H9 (cell line): Measurements from ENCODE around the gene SLC13A4. TPM values are rescaled to one million over a fixed set of nuclear protein-coding genes. Genes with fewer than 3 reads are reported as not detected.

Experiments used
- DNase-seq: peaks from one replicate; pipeline ENCODE4 v3.0.0-alpha.2; 2017
- H2AFZ ChIP-seq: one replicate; pipeline ENCODE4 v1.6.1; 2013; ENCODE audit warnings: mild to moderate bottlenecking, low read length, control low read depth, moderate library complexity
- H2AK5ac ChIP-seq: 2 replicates; pipeline ENCODE4 v1.6.1; 2013; ENCODE audit warnings: low read length, control low read depth, mixed read lengths; ENCODE audit not compliant: insufficient read length
- H2BK120ac ChIP-seq: one replicate; pipeline ENCODE4 v1.6.1; 2013; ENCODE audit warnings: low read depth, mild to moderate bottlenecking, low read length, control low read depth, inconsistent platforms; ENCODE audit not compliant: poor library complexity, severe bottlenecking
- H2BK12ac ChIP-seq: 2 replicates; pipeline ENCODE4 v1.6.1; 2013; ENCODE audit warnings: low read length, control low read depth, mixed read lengths, low read depth; ENCODE audit not compliant: insufficient read length
- H2BK15ac ChIP-seq: 2 replicates; pipeline ENCODE4 v1.6.1; 2013; ENCODE audit warnings: low read depth, low read length, control low read depth
- H2BK20ac ChIP-seq: one replicate; pipeline ENCODE4 v1.6.1; 2013; ENCODE audit warnings: low read depth, mild to moderate bottlenecking, low read length, control low read depth, inconsistent platforms; ENCODE audit not compliant: poor library complexity, severe bottlenecking
- H2BK5ac ChIP-seq: 2 replicates; pipeline ENCODE4 v1.6.1; 2013; ENCODE audit warnings: low read length, control low read depth, mixed read lengths; ENCODE audit not compliant: insufficient read length
- H3K14ac ChIP-seq: 2 replicates; pipeline ENCODE4 v1.6.1; 2013; ENCODE audit warnings: low read length, control low read depth; ENCODE audit not compliant: insufficient read depth
- H3K18ac ChIP-seq: 2 replicates; pipeline ENCODE4 v1.6.1; 2013; ENCODE audit warnings: low read depth, mild to moderate bottlenecking, mixed read lengths, low read length, control low read depth; ENCODE audit not compliant: insufficient read length
- H3K23ac ChIP-seq: 2 replicates; pipeline ENCODE4 v1.6.1; 2013; ENCODE audit warnings: low read length, control low read depth, mixed read lengths, low read depth; ENCODE audit not compliant: insufficient read length
- H3K23me2 ChIP-seq: 2 replicates; pipeline ENCODE4 v1.6.1; 2013; ENCODE audit warnings: low read depth, mild to moderate bottlenecking, mixed read lengths, low read length, control low read depth; ENCODE audit not compliant: insufficient read length, poor library complexity, severe bottlenecking
- H3K27ac ChIP-seq: 2 replicates; pipeline ENCODE4 v1.5.1; 2013; ENCODE audit warnings: low read length, control low read depth, mixed read lengths, low read depth; ENCODE audit not compliant: insufficient read length
- H3K27me3 ChIP-seq: 2 replicates; pipeline ENCODE4 v1.6.1; 2013; ENCODE audit warnings: low read length, control low read depth, inconsistent platforms; ENCODE audit not compliant: insufficient read depth
- H3K4ac ChIP-seq: 2 replicates; pipeline ENCODE4 v1.6.1; 2013; ENCODE audit warnings: low read depth, mild to moderate bottlenecking, control low read depth, inconsistent platforms, low read length, moderate library complexity
- H3K4me1 ChIP-seq: 2 replicates; pipeline ENCODE4 v1.6.1; 2013; ENCODE audit warnings: low read length, control low read depth, inconsistent platforms; ENCODE audit not compliant: insufficient read depth
- H3K4me2 ChIP-seq: 2 replicates; pipeline ENCODE4 v1.6.1; 2013; ENCODE audit warnings: low read length, control low read depth, mixed read lengths; ENCODE audit not compliant: insufficient read length, insufficient read depth
- H3K56ac ChIP-seq: 2 replicates; pipeline ENCODE4 v1.6.1; 2013; ENCODE audit warnings: low read depth, mild to moderate bottlenecking, mixed read lengths, low read length, control low read depth; ENCODE audit not compliant: insufficient read length
- H3K79me1 ChIP-seq: 2 replicates; pipeline ENCODE4 v1.6.1; 2013; ENCODE audit warnings: low read depth, mild to moderate bottlenecking, moderate library complexity, low read length, control low read depth, inconsistent platforms; ENCODE audit not compliant: insufficient read depth, poor library complexity, severe bottlenecking
- H3K79me2 ChIP-seq: 2 replicates; pipeline ENCODE4 v1.6.1; 2013; ENCODE audit warnings: low read length, control low read depth, inconsistent platforms; ENCODE audit not compliant: insufficient read depth
- H3K9ac ChIP-seq: 2 replicates; pipeline ENCODE4 v1.6.1; 2013; ENCODE audit warnings: low read length, control low read depth, mixed read lengths; ENCODE audit not compliant: insufficient read length; ENCODE audit errors: extremely low read depth
- H3K9me3 ChIP-seq: one replicate; pipeline ENCODE4 v1.6.1; 2013; ENCODE audit warnings: low read depth, low read length, inconsistent platforms; ENCODE audit not compliant: control insufficient read depth
- H3T11ph ChIP-seq: one replicate; pipeline ENCODE4 v1.6.1; 2013; ENCODE audit warnings: mild to moderate bottlenecking, low read length, control low read depth, inconsistent platforms
- H4K20me1 ChIP-seq: one replicate; pipeline ENCODE4 v1.6.1; 2013; ENCODE audit not compliant: control insufficient read depth, insufficient read length, insufficient read depth
- H4K5ac ChIP-seq: 2 replicates; pipeline ENCODE4 v1.6.1; 2013; ENCODE audit warnings: low read depth, mild to moderate bottlenecking, mixed read lengths, low read length, control low read depth; ENCODE audit not compliant: insufficient read length
- H4K8ac ChIP-seq: replicated peaks from 2 replicates; pipeline ENCODE4 v1.6.1; 2013; ENCODE audit warnings: low read length, control low read depth, mixed read lengths, low read depth; ENCODE audit not compliant: insufficient read length
- H4K91ac ChIP-seq: 2 replicates; pipeline ENCODE4 v1.6.1; 2013; ENCODE audit warnings: low read depth, mild to moderate bottlenecking, moderate library complexity, mixed read lengths, low read length, control low read depth; ENCODE audit not compliant: insufficient read length
- H3K27ac Mint-ChIP-seq, 3 experiments: 2 replicates in 2 of 3; 3 replicates in 1 of 3; pipeline ENCODE4 v1.8.0; 2020 to 2021; ENCODE audit warnings: mixed read lengths in 3 of 3, mild to moderate bottlenecking in 1 of 3, moderate library complexity in 1 of 3
- H3K27me3 Mint-ChIP-seq: 2 replicates; pipeline ENCODE4 v1.8.0; 2021; ENCODE audit warnings: low read depth, mild to moderate bottlenecking, moderate library complexity, mixed read lengths
- H3K36me3 Mint-ChIP-seq, 3 experiments: 2 replicates in 2 of 3; 3 replicates in 1 of 3; pipeline ENCODE4 v1.8.0; 2020 to 2021; ENCODE audit warnings: low read depth in 3 of 3, mixed read lengths in 3 of 3; ENCODE audit not compliant: insufficient read depth in 1 of 3
- H3K4me1 Mint-ChIP-seq, 2 experiments: 2 replicates each; pipeline ENCODE4 v1.8.0; 2020; ENCODE audit warnings: mixed read lengths in 2 of 2
- H3K4me3 Mint-ChIP-seq, 2 experiments: 2 replicates in 1 of 2; 3 replicates in 1 of 2; pipeline ENCODE4 v1.8.0; 2020 to 2021; ENCODE audit warnings: mild to moderate bottlenecking in 2 of 2, mixed read lengths in 2 of 2, moderate library complexity in 1 of 2
- H3K9me3 Mint-ChIP-seq, 2 experiments: 2 replicates in 1 of 2; 3 replicates in 1 of 2; pipeline ENCODE4 v1.8.0; 2020; ENCODE audit warnings: mild to moderate bottlenecking in 2 of 2, mixed read lengths in 2 of 2, moderate library complexity in 1 of 2
- WGBS: extraction: QIAGEN DNeasy Blood & Tissue Kit; methylation state at CpG from one replicate; pipeline ENCODE4 v1.1.7; 2013; ENCODE audit warnings: missing lambda C conversion rate, low lambda C conversion rate, mixed read lengths; ENCODE audit not compliant: insufficient read length; ENCODE audit errors: extremely low coverage; 5-methylcytosine and 5-hydroxymethylcytosine counted together
- total RNA-seq: library from RNA; stranded (reverse); gene quantifications from 2 replicates; pipeline ENCODE4 v1.2.1, GENCODE V29; 2021
- TF ChIP-seq, protein P1 (sequence below): fragments of 200-600 bp; sonication (generic); conservative IDR thresholded peaks from 3 replicates; pipeline ENCODE4 v1.8.0; 2021; ENCODE audit warnings: antibody characterized with exemption, mild to moderate bottlenecking

Gene SLC13A4
- total RNA-seq, 1 experiment from 2014 or later, result 3.5 TPM

DNA sequence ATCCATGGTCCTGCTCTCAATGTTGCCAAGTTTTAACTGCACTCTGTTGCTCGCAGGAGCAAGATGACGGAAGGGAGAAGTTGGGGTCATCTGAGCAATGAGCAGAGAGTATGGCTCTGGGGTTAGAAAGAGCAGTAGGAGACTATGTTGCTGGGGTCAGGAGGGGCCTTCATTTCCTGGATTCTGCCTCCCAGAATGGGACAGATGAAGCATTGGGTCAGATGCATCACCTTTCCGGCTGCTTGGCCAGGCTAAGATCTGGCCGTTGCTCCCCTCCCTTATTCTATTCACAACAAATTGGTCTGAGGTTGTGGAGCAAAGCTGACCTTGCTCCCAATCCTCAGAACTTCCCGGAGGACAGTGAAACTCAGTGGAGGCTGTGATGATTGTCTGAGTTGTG is 43.3 kb downstream of the SLC13A4 start:
- no peak for DNase-seq
- H2AFZ ChIP-seq, result no peak overlapping the region
- H3K9ac ChIP-seq, result no peak overlapping the region
- no peaks in the 10 kb centered on the region for H4K20me1 ChIP-seq
- no peaks in the 10 kb centered on the region for H3K79me1 ChIP-seq
- H2BK20ac ChIP-seq, result no peak overlapping the region
- no peak overlapping the region for H2BK120ac ChIP-seq
- no peak overlapping the region for H2BK15ac ChIP-seq
- Mint-ChIP-seq H3K9me3 (no peaks in the 10 kb centered on the region), H3K27me3 (no peaks in the 10 kb centered on the region), H3K36me3 (peaks cover 0 to 19% (median 9%) of the 10 kb centered on the region in 3 experiments; a peak in 4 of 7 replicates), H3K27ac (no peak overlapping the region), H3K4me3 (no peak overlapping the region), H3K4me1 (peaks cover 0 to 6% of the 10 kb centered on the region in 2 experiments; a peak in 1 of 4 replicates)
- H2AK5ac ChIP-seq, result no peak overlapping the region
- H3K27me3 ChIP-seq, result no peaks in the 10 kb centered on the region
- TF ChIP-seq, protein P1, sequence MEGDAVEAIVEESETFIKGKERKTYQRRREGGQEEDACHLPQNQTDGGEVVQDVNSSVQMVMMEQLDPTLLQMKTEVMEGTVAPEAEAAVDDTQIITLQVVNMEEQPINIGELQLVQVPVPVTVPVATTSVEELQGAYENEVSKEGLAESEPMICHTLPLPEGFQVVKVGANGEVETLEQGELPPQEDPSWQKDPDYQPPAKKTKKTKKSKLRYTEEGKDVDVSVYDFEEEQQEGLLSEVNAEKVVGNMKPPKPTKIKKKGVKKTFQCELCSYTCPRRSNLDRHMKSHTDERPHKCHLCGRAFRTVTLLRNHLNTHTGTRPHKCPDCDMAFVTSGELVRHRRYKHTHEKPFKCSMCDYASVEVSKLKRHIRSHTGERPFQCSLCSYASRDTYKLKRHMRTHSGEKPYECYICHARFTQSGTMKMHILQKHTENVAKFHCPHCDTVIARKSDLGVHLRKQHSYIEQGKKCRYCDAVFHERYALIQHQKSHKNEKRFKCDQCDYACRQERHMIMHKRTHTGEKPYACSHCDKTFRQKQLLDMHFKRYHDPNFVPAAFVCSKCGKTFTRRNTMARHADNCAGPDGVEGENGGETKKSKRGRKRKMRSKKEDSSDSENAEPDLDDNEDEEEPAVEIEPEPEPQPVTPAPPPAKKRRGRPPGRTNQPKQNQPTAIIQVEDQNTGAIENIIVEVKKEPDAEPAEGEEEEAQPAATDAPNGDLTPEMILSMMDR, result no peak
- H3K23ac ChIP-seq, result no peak overlapping the region
- H4K5ac ChIP-seq, result no peak overlapping the region
- H2BK12ac ChIP-seq, result no peak overlapping the region
- H4K91ac ChIP-seq, result no peak overlapping the region
- no peak overlapping the region for H4K8ac ChIP-seq
- no peak overlapping the region for H2BK5ac ChIP-seq
- no peak overlapping the region for H3K56ac ChIP-seq
- H3T11ph ChIP-seq, result no peak overlapping the region
- H3K9me3 ChIP-seq, result no peaks in the 10 kb centered on the region
- H3K23me2 ChIP-seq, result no peaks in the 10 kb centered on the region
- no CpG with 5 or more reads among the region's 5 CpGs for WGBS
- no peak overlapping the region for H3K4me2 ChIP-seq
- H3K4me1 ChIP-seq, result no peaks in the 10 kb centered on the region; the same call in 1 of the 2 replicates
- H3K18ac ChIP-seq, result no peak overlapping the region
- no peak overlapping the region for H3K27ac ChIP-seq
- H3K14ac ChIP-seq, result no peak overlapping the region
- H3K79me2 ChIP-seq, result no peaks in the 10 kb centered on the region
- no peak overlapping the region for H3K4ac ChIP-seq
